ENCODE results near the gene UBE2B. TPM values are rescaled to one million over a fixed set of nuclear protein-coding genes. Genes with fewer than 3 reads are reported as not detected.

UBE2B gene
- total RNA-seq, 4 donors from 2014 or later, result 22.2 to 124 (median 70.3) TPM

DNA sequence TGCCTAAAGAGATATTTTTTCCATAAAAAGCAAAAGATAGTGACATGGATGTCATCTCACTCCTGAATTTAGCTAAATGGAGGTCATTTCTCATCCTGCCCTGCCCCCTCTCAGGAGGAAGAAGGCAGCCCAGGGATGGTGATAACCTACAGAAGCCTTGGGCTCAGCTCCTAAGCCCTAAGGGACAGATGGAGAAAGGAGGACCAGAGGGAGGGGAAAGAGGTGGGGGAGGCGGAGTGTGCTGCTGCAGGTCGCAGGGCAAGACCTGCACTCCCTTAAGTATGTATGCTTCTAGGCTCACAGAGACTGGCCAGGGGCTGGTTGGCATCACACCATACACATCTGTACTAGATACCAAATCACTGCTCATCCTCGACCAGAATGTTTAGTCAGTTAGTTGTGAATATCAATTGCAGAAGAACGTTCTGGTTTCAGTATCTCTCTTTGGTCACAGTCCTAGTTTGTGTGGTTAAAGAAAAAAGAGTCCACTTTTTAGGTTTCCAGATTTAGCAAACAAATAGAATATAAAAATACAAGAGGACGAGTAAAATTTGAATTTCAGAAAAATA is 58.7 kb downstream of the UBE2B start:
- H3K27me3 ChIP-seq, result no peaks in the 10 kb centered on the region
- ATAC-seq (no peak), DNase-seq (no peak)
- intact Hi-C loops (cut with DNase I; ENCODE audit: low total_unique reads), result no loop called here
- no peaks in the 10 kb centered on the region for H3K36me3 ChIP-seq
- no peak for TF ChIP-seq POLR2A (IDR thresholded peaks at IDR 0.05)
- TF ChIP-seq, protein P1, sequence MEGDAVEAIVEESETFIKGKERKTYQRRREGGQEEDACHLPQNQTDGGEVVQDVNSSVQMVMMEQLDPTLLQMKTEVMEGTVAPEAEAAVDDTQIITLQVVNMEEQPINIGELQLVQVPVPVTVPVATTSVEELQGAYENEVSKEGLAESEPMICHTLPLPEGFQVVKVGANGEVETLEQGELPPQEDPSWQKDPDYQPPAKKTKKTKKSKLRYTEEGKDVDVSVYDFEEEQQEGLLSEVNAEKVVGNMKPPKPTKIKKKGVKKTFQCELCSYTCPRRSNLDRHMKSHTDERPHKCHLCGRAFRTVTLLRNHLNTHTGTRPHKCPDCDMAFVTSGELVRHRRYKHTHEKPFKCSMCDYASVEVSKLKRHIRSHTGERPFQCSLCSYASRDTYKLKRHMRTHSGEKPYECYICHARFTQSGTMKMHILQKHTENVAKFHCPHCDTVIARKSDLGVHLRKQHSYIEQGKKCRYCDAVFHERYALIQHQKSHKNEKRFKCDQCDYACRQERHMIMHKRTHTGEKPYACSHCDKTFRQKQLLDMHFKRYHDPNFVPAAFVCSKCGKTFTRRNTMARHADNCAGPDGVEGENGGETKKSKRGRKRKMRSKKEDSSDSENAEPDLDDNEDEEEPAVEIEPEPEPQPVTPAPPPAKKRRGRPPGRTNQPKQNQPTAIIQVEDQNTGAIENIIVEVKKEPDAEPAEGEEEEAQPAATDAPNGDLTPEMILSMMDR (IDR thresholded peaks at IDR 0.05 in 4 of 5, conservative IDR thresholded peaks at IDR 0.05 in 1 of 5), result no peak
- no peak overlapping the region for H3K27ac ChIP-seq
- in situ Hi-C loops (cut with MboI; ENCODE audit: low sequenced_read_pairs in 4 of 4), result no loop called here
- H3K9me3 ChIP-seq, result no peaks in the 10 kb centered on the region
- H3K4me3 ChIP-seq, result no peak overlapping the region
- H3K4me1 ChIP-seq, result peaks cover 13 to 18% of the 10 kb centered on the region in 2 donors

DNA sequence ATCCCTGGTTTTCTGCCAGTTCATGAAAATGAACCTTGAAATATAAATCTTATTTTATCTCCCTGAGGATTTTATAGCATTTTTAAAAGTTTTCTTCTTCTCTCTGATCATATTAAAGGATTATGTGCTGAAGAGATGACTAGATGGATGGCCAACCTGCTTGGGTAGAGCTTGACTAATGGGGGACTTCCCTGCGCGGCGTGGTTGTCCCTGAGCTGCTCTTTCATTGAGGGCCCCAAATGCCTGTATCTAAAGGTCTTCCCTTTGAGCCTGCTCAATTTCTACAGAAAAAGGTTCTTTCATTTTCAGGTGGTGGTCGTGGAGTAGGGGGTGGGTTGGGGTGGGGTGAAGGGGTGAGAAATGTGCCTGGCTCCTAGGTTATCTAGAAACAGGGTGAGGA is 60.8 kb downstream of the UBE2B start:
- ATAC-seq (no peak), DNase-seq (no peak)
- Histone ChIP-seq H3K4me3 (no peak overlapping the region), H3K4me1 (peaks cover 30 to 39% of the 10 kb centered on the region in 2 donors), H3K9me3 (no peaks in the 10 kb centered on the region), H3K27ac (no peak overlapping the region), H3K36me3 (no peaks in the 10 kb centered on the region), H3K27me3 (no peaks in the 10 kb centered on the region)
- in situ Hi-C loops (cut with MboI; ENCODE audit: low sequenced_read_pairs in 4 of 4), result no loop called here
- no peak for TF ChIP-seq POLR2A (IDR thresholded peaks at IDR 0.05)
- TF ChIP-seq, protein P1 (IDR thresholded peaks at IDR 0.05 in 4 of 5, conservative IDR thresholded peaks at IDR 0.05 in 1 of 5), result no peak
- intact Hi-C loops (cut with DNase I; ENCODE audit: low total_unique reads), result no loop called here

DNA sequence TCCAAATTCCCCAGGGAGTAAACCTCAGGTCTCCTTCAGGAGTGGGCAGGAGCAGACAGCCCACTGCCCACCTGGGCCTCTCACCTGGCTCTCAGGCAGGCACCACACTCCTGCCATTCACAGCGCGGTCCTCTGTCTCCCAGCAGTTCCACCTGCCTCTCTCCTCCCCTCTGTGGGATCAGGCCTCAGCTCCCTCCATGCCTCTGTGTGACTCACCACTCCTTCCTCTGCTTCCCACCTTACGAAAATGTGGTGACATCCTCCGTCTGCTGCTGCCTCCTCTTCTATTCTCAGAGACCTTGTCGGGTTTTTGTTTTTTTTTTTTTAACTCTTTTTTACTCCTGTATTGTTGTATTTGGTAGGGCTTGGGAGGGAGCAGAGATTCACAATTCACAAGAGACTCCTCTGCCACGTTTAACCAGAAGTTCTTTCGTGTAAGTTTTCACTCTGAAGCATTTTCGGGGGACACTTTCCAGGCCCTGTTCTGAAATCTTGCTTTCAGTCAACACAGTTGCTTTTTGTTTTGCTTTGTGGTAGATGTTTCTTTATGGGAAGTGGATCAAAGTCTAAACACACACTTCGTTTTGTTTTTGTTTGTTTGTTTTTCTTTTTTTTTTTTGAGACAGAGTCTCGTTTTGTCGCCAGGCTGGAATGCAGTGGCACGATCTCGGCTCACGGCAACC is 61.4 kb downstream of the UBE2B start:
- ATAC-seq (no peak), DNase-seq (no peak)
- peak overlapping the region in 2 of 4 donors; percentile 32 to 99 for H3K27ac ChIP-seq
- H3K9me3 ChIP-seq, result no peaks in the 10 kb centered on the region
- peaks cover 36 to 46% of the 10 kb centered on the region in 2 donors for H3K4me1 ChIP-seq
- no peak overlapping the region for H3K4me3 ChIP-seq
- in situ Hi-C loops (cut with MboI; ENCODE audit: low sequenced_read_pairs in 4 of 4) (no loop called here), intact Hi-C loops (cut with DNase I; ENCODE audit: low total_unique reads) (no loop called here)
- TF ChIP-seq, protein P1 (IDR thresholded peaks at IDR 0.05 in 4 of 5, conservative IDR thresholded peaks at IDR 0.05 in 1 of 5), result no peak
- no peak for TF ChIP-seq POLR2A (IDR thresholded peaks at IDR 0.05)
- no peaks in the 10 kb centered on the region for H3K36me3 ChIP-seq
- no peaks in the 10 kb centered on the region for H3K27me3 ChIP-seq

DNA sequence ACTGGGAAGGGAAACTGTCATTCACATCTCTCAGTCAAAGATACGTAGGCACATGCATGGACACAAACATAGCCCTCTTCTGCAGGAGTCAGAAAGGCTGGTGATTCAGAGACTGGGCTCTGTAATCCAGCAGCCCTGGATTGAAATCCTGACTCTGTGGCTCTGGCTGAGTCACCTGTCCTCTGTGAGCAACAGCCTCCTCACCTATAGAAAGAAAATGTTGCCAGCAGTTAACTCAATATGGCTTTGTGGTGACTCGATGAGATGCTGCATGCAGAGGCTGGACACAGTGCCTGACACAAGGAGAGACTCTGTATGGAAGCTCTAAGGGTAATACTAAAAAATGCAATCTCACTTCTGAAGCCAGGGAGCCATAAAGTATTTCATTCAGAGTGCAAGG is 64.2 kb downstream of the UBE2B start:
- in situ Hi-C loops (cut with MboI; ENCODE audit: low sequenced_read_pairs in 4 of 4) (no loop called here), intact Hi-C loops (cut with DNase I; ENCODE audit: low total_unique reads) (loop anchor here (5.0 kb wide), 2 partner anchors 147 to 212 kb away; partner anchors contain the start of gene SEC24A)
- DNase-seq, result peak in 1 of 2 donors; percentile 45
- Histone ChIP-seq H3K27ac (peak overlapping the region; percentile 97 to 99 (median 98)), H3K36me3 (no peaks in the 10 kb centered on the region), H3K4me1 (peaks cover 63 to 71% of the 10 kb centered on the region in 2 donors), H3K4me3 (no peak overlapping the region), H3K27me3 (no peaks in the 10 kb centered on the region), H3K9me3 (no peaks in the 10 kb centered on the region)
- ATAC-seq, result peak in 1 of 2 donors; percentile 15
- no peak for TF ChIP-seq POLR2A (IDR thresholded peaks at IDR 0.05)
- TF ChIP-seq, protein P1 (IDR thresholded peaks at IDR 0.05 in 4 of 5, conservative IDR thresholded peaks at IDR 0.05 in 1 of 5), result no peak

All from gastrocnemius medialis (tissue), 4 donors.